ENCODE measurements around the gene NPLOC4.

The NPLOC4 gene

GRCh38 chr17:81556175-81556691 lies 80.7 kb downstream of the NPLOC4 start:
- TF ChIP-seq CTCF (IDR thresholded peaks at IDR 0.05), result no peak

GRCh38 chr17:81553616-81554181 lies 83.2 kb downstream of the NPLOC4 start:
- TF ChIP-seq CTCF (IDR thresholded peaks at IDR 0.05), result no peak

- TF ChIP-seq CTCF (IDR thresholded peaks at IDR 0.05), result no peak; the same call in 1 of the 2 replicates
These were observed 83.8 kb downstream of the NPLOC4 start for GRCh38 chr17:81553018-81553615.

- TF ChIP-seq CTCF (IDR thresholded peaks at IDR 0.05), result no peak
These were observed 84.5 kb downstream of the NPLOC4 start, which contains the start of gene FAAP100 for GRCh38 chr17:81552244-81553017. Gene FAAP100, minus strand, starts transcription at chr17:81552353. Its CDS starts 23 bp downstream, at chr17:81552330.

- TF ChIP-seq CTCF (IDR thresholded peaks at IDR 0.05), result no peak
These were observed 85.3 kb downstream of the NPLOC4 start for GRCh38 chr17:81551458-81552243.

GRCh38 chr17:81550830-81551457 lies 86.0 kb downstream of the NPLOC4 start:
- TF ChIP-seq CTCF (IDR thresholded peaks at IDR 0.05), result no peak

GRCh38 chr17:81550285-81550684 lies 86.6 kb downstream of the NPLOC4 start:
- no peak for TF ChIP-seq CTCF (IDR thresholded peaks at IDR 0.05)

Data from LNCAP (cell line).